ENCODE measurements around the gene CEP97.
A peak's percentile ranks its signal among the peaks of the same experiment; 100 is the strongest.
"Not testable (repeated sequence)": the region's sequence is repeated elsewhere in the genome, so short reads cannot be mapped to it uniquely, and the experiment has no call there.

CEP97 gene

DNA sequence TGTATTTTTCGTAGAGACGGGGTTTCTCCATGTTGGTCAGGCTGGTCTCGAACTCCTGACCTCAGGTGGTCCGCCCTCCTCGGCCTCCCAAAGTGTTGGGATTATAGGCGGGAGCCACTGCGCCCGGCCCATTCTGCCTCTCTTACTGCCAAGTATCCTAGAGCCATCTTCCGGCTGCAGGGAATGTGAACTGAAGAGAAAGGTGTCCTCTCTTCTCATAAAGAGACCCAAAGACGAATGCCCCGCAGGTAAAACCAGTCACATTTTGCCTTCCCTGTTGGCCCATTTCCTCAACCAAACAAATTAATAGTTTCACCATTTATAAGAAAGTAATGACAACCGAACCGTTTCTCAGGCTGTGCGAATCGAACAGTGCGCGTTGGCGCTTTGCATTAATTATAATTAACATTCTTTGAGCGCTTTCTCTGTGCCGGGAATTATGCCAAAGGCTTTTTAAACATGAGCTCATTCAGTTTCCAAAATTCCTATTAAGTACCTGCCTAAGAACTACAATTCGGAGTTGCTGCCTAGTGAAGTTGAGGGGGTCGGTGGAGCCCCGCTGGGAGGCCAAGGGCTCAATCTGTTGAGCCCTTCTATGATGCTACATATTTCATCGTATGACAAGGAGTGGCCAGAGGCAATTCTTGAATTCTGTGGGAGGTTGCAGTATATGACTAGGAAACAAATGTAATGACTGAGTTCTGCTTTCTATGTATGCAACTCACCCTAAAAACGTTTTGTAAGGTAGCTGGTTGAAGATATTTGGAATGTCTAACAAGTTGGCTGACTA lies 37.1 kb upstream of the CEP97 start:
- Histone ChIP-seq H3K9ac (ENCODE audit: low read length in 5 of 5) (peak overlapping the region; percentile 42 to 98 (median 62)), H3K4me1 (ENCODE audit: control insufficient read depth in 5 of 5, insufficient read depth in 5 of 5, low read length in 5 of 5) (peaks cover 5 to 35% (median 31%) of the 10 kb centered on the region in 5 donors), H3K36me3 (ENCODE audit: control insufficient read depth in 5 of 5, insufficient read depth in 5 of 5, low read length in 5 of 5) (peaks cover 10 to 28% (median 16%) of the 10 kb centered on the region in 5 donors), H3K27me3 (ENCODE audit: control insufficient read depth in 5 of 5, insufficient read depth in 4 of 5, low read length in 5 of 5) (no peaks in the 10 kb centered on the region), H3K9me3 (ENCODE audit: control insufficient read depth in 5 of 5, low read length in 5 of 5) (no peaks in the 10 kb centered on the region), H3K4me3 (ENCODE audit: low read depth in 1 of 5, low read length in 5 of 5) (peak overlapping the region; percentile 87 to 100 (median 98)), H3K27ac (ENCODE audit: low read depth, low read length) (peak overlapping the region; percentile 85)

DNA sequence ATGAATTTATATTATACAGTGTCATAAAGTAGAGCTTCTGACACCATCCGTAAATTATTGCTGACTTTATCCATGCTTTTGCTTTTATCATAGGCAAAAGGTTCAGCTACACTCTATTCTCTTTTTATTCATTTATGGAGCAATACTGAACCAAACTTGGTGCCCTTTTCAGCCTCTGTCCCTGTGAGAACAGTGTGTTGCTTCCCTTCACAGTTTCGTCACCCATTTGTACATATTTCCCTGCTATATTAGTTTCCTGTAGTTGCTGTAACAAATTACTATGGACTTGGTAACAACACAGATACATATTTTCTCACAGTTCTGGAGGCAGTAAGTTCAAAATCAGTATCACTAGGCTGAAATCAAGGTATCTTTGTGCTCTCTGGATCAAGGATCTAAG lies 35.1 kb upstream of the CEP97 start:
- Histone ChIP-seq H3K36me3 (ENCODE audit: control insufficient read depth in 5 of 5, insufficient read depth in 5 of 5, low read length in 5 of 5) (peaks cover 0 to 12% (median 5%) of the 10 kb centered on the region in 5 donors), H3K27ac (ENCODE audit: low read depth, low read length) (no peak overlapping the region), H3K27me3 (ENCODE audit: control insufficient read depth in 5 of 5, insufficient read depth in 4 of 5, low read length in 5 of 5) (no peaks in the 10 kb centered on the region), H3K4me1 (ENCODE audit: control insufficient read depth in 5 of 5, insufficient read depth in 5 of 5, low read length in 5 of 5) (peaks cover 5 to 28% (median 22%) of the 10 kb centered on the region in 5 donors), H3K9me3 (ENCODE audit: control insufficient read depth in 5 of 5, low read length in 5 of 5) (no peaks in the 10 kb centered on the region), H3K4me3 (ENCODE audit: low read depth in 1 of 5, low read length in 5 of 5) (no peak overlapping the region), H3K9ac (ENCODE audit: low read length in 5 of 5) (no peak overlapping the region)

GRCh38 chr3:101690972-101691371 lies 33.4 kb upstream of the CEP97 start:
- Histone ChIP-seq H3K4me1 (ENCODE audit: control insufficient read depth in 5 of 5, insufficient read depth in 5 of 5, low read length in 5 of 5) (peaks cover 2 to 12% (median 6%) of the 10 kb centered on the region in 5 donors), H3K4me3 (ENCODE audit: low read depth in 1 of 5, low read length in 5 of 5) (no peak overlapping the region), H3K9ac (ENCODE audit: low read length in 5 of 5) (no peak overlapping the region), H3K27me3 (ENCODE audit: control insufficient read depth in 5 of 5, insufficient read depth in 4 of 5, low read length in 5 of 5) (no peaks in the 10 kb centered on the region), H3K36me3 (ENCODE audit: control insufficient read depth in 5 of 5, insufficient read depth in 5 of 5, low read length in 5 of 5) (no peaks in the 10 kb centered on the region), H3K9me3 (ENCODE audit: control insufficient read depth in 5 of 5, low read length in 5 of 5) (no peaks in the 10 kb centered on the region), H3K27ac (ENCODE audit: low read depth, low read length) (no peak overlapping the region)

GRCh38 chr3:101691685-101692671 lies 32.4 kb upstream of the CEP97 start:
- not testable (repeated sequence) for H3K9me3 ChIP-seq (ENCODE audit: control insufficient read depth in 5 of 5, low read length in 5 of 5); H3K4me3 ChIP-seq (ENCODE audit: low read depth in 1 of 5, low read length in 5 of 5); H3K4me1 ChIP-seq (ENCODE audit: control insufficient read depth in 5 of 5, insufficient read depth in 5 of 5, low read length in 5 of 5); H3K27ac ChIP-seq (ENCODE audit: low read depth, low read length); H3K27me3 ChIP-seq (ENCODE audit: control insufficient read depth in 5 of 5, insufficient read depth in 4 of 5, low read length in 5 of 5); H3K36me3 ChIP-seq (ENCODE audit: control insufficient read depth in 5 of 5, insufficient read depth in 5 of 5, low read length in 5 of 5)
- peak overlapping the region in 1 of 5 donors; percentile 41 for H3K9ac ChIP-seq (ENCODE audit: low read length in 5 of 5)

GRCh38 chr3:101693540-101693939 lies 30.9 kb upstream of the CEP97 start:
- H3K36me3 ChIP-seq (ENCODE audit: control insufficient read depth in 5 of 5, insufficient read depth in 5 of 5, low read length in 5 of 5); H3K27me3 ChIP-seq (ENCODE audit: control insufficient read depth in 5 of 5, insufficient read depth in 4 of 5, low read length in 5 of 5); H3K9me3 ChIP-seq (ENCODE audit: control insufficient read depth in 5 of 5, low read length in 5 of 5); H3K27ac ChIP-seq (ENCODE audit: low read depth, low read length); H3K4me3 ChIP-seq (ENCODE audit: low read depth in 1 of 5, low read length in 5 of 5); H3K4me1 ChIP-seq (ENCODE audit: control insufficient read depth in 5 of 5, insufficient read depth in 5 of 5, low read length in 5 of 5); H3K9ac ChIP-seq (ENCODE audit: low read length in 5 of 5): not testable (repeated sequence)

DNA sequence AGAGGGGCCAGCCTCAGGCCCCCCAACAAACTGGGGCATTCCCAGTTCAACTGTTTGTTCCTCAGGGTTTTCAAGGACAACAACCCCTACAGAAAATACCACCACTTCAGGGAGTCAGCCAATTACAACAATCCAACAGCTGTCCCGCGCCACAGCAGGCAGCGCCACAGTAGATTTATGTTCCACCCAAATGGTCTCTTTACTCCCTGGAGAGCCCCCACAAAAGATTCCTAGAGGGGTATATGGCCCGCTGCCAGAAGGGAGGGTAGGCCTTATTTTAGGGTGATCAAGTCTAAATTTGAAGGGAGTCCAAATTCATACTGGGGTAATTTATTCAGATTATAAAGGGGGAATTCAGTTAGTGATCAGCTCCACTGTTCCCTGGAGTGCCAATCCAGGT lies 29.6 kb upstream of the CEP97 start:
- not testable (repeated sequence) for H3K27ac ChIP-seq (ENCODE audit: low read depth, low read length); H3K4me1 ChIP-seq (ENCODE audit: control insufficient read depth in 5 of 5, insufficient read depth in 5 of 5, low read length in 5 of 5); H3K9me3 ChIP-seq (ENCODE audit: control insufficient read depth in 5 of 5, low read length in 5 of 5); H3K27me3 ChIP-seq (ENCODE audit: control insufficient read depth in 5 of 5, insufficient read depth in 4 of 5, low read length in 5 of 5); H3K9ac ChIP-seq (ENCODE audit: low read length in 5 of 5); H3K4me3 ChIP-seq (ENCODE audit: low read depth in 1 of 5, low read length in 5 of 5); H3K36me3 ChIP-seq (ENCODE audit: control insufficient read depth in 5 of 5, insufficient read depth in 5 of 5, low read length in 5 of 5)

GRCh38 chr3:101695779-101696372 lies 28.5 kb upstream of the CEP97 start:
- H3K4me1 ChIP-seq (ENCODE audit: control insufficient read depth in 5 of 5, insufficient read depth in 5 of 5, low read length in 5 of 5) = peaks cover 0 to 3% (median 0%) of the 10 kb centered on the region in 5 donors
- no peaks in the 10 kb centered on the region for H3K36me3 ChIP-seq (ENCODE audit: control insufficient read depth in 5 of 5, insufficient read depth in 5 of 5, low read length in 5 of 5)
- no peak overlapping the region for H3K4me3 ChIP-seq (ENCODE audit: low read depth in 1 of 5, low read length in 5 of 5)
- no peaks in the 10 kb centered on the region for H3K9me3 ChIP-seq (ENCODE audit: control insufficient read depth in 5 of 5, low read length in 5 of 5)
- no peak overlapping the region for H3K27ac ChIP-seq (ENCODE audit: low read depth, low read length)
- no peaks in the 10 kb centered on the region for H3K27me3 ChIP-seq (ENCODE audit: control insufficient read depth in 5 of 5, insufficient read depth in 4 of 5, low read length in 5 of 5)
- H3K9ac ChIP-seq (ENCODE audit: low read length in 5 of 5) = no peak overlapping the region

DNA sequence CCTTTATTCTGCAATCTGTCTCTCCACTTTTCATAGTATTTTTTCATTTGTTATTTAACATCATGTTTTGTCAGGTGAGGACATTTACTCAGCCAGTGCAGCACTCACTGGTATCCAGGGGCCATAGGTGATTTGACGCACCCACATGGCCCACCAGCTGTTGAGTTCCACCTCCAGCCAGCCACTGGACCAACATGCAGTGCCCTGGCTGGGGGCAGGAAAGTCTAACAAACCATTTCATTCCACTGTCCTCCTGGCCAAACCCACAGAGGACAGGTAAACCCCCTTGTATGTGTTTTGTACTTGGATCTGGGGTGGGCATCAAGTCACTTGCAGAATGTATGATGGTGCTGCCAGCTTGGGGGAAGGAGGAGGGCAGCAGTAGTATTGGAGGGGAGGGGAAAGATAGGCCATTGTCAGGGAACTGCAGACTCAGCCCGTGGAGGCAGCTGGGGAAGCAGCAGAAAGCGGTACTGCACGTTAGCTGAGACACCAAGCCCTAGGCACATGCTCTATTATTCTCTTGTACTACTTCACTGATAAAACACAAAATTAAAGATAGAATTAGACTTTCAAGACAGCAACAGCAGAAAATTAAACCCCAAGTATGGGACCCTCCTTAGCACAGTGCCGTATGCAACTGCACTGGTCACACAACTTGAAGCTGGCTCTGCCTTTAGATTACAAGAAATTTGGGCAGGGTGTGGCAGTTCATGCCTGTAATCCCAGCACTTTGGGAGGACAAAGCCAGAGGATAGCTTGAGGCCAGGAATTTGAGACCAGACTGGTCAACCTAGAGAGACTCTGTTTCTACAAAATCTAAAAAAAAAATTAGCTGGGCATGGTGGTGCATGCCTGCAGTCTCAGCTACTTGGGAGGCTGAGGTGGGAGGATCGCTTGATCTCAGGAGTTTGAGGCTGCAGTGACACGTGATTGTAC lies 22.4 kb upstream of the CEP97 start:
- no peak overlapping the region for H3K9ac ChIP-seq (ENCODE audit: low read length in 5 of 5)
- H3K4me3 ChIP-seq (ENCODE audit: low read depth in 1 of 5, low read length in 5 of 5) = no peak overlapping the region
- H3K36me3 ChIP-seq (ENCODE audit: control insufficient read depth in 5 of 5, insufficient read depth in 5 of 5, low read length in 5 of 5) = no peaks in the 10 kb centered on the region
- no peaks in the 10 kb centered on the region for H3K9me3 ChIP-seq (ENCODE audit: control insufficient read depth in 5 of 5, low read length in 5 of 5)
- H3K27ac ChIP-seq (ENCODE audit: low read depth, low read length) = no peak overlapping the region
- no peaks in the 10 kb centered on the region for H3K4me1 ChIP-seq (ENCODE audit: control insufficient read depth in 5 of 5, insufficient read depth in 5 of 5, low read length in 5 of 5)
- no peaks in the 10 kb centered on the region for H3K27me3 ChIP-seq (ENCODE audit: control insufficient read depth in 5 of 5, insufficient read depth in 4 of 5, low read length in 5 of 5)

DNA sequence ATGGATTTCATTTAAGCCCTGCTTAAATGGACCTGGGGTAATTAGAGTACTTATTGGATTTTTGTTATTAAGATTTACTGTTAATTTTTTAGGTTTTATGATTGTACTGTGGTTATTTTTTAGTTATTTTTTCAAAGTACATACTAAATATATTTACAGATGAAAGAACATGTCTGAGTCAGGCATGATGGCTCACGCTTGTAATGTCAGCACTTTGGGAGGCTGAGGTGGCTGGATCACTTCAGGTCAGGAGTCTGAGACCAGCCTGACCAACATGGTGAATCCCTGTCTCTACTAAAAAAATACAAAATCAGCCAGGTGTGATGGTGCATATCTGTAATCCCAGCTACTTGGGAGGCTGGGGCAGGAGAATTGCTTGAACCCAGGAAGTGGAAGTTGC lies 21.7 kb upstream of the CEP97 start:
- Histone ChIP-seq H3K36me3 (ENCODE audit: control insufficient read depth in 5 of 5, insufficient read depth in 5 of 5, low read length in 5 of 5) (no peaks in the 10 kb centered on the region), H3K9ac (ENCODE audit: low read length in 5 of 5) (no peak overlapping the region), H3K4me3 (ENCODE audit: low read depth in 1 of 5, low read length in 5 of 5) (no peak overlapping the region), H3K27ac (ENCODE audit: low read depth, low read length) (no peak overlapping the region), H3K27me3 (ENCODE audit: control insufficient read depth in 5 of 5, insufficient read depth in 4 of 5, low read length in 5 of 5) (no peaks in the 10 kb centered on the region), H3K4me1 (ENCODE audit: control insufficient read depth in 5 of 5, insufficient read depth in 5 of 5, low read length in 5 of 5) (peaks cover 0 to 4% (median 0%) of the 10 kb centered on the region in 5 donors), H3K9me3 (ENCODE audit: control insufficient read depth in 5 of 5, low read length in 5 of 5) (no peaks in the 10 kb centered on the region)

Measured in subcutaneous abdominal adipose tissue (tissue), 5 donors.